Right lobe of liver (tissue), 6 donors: ENCODE results near the gene FBN3. TPM values are rescaled to one million over a fixed set of nuclear protein-coding genes. Genes with fewer than 3 reads are reported as not detected.

Source experiments
- ATAC-seq, 4 donors: fragments of 200-7000 bp; cut with Tn5 transposase; one replicate each; pipeline ENCODE4 v1.9.1; 2020; ENCODE audit warnings: mild to moderate bottlenecking in 4 of 4, moderate library complexity in 4 of 4
- DNase-seq, 3 donors: peaks; one replicate each; pipeline ENCODE4 v3.0.0-alpha.2; 2020
- H3K27ac ChIP-seq, 3 donors: fragments of 200-600 bp; one replicate each; pipeline ENCODE4 v1.8.0; 2022
- H3K27me3 ChIP-seq, 2 donors: fragments of 200-600 bp; one replicate each; pipeline ENCODE4 v1.8.0; 2022
- H3K36me3 ChIP-seq, 4 donors: fragments of 200-600 bp; sonication (generic) in 1 of 4; one replicate each; pipeline versions ENCODE4 v1.5.1 to v1.8.0; 2017 to 2022; ENCODE audit warnings: control low read depth in 1 of 4
- H3K4me1 ChIP-seq, 4 donors: fragments of 200-600 bp; sonication (generic) in 1 of 4; one replicate each; pipeline versions ENCODE4 v1.5.1 to v1.8.0; 2017 to 2022; ENCODE audit warnings: control low read depth in 1 of 4
- H3K4me3 ChIP-seq, 3 donors: fragments of 200-600 bp; one replicate each; pipeline ENCODE4 v1.8.0; 2022
- H3K9me3 ChIP-seq, 4 donors: fragments of 200-600 bp; sonication (generic) in 1 of 4; one replicate each; pipeline versions ENCODE4 v1.5.1 to v1.8.0; 2017 to 2022; ENCODE audit warnings: control low read depth in 1 of 4
- POLR2A ChIP-seq: fragments of 450-650 bp; IDR thresholded peaks from one replicate; pipeline ENCODE4 v1.6.1; 2017; ENCODE audit warnings: antibody characterized with exemption, mild to moderate bottlenecking
- WGBS: methylation state at CpG from one replicate; pipeline ENCODE4 v1.1.6; 2018; ENCODE audit warnings: low coverage, low lambda C conversion rate; ENCODE audit not compliant: insufficient coverage; ENCODE audit errors: missing lambda C conversion rate; 5-methylcytosine and 5-hydroxymethylcytosine counted together
- intact Hi-C, 2 donors: fragments of 100-400 bp; cut with DNase I; formaldehyde crosslinking; loops; one replicate each; pipeline versions ENCODE4 v1.11.2 to v1.14.1; 2022
- total RNA-seq, 6 experiments: library from RNA; depleted of rRNA in 2 of 6; stranded (reverse); fragments of >200 nt in 2 of 6; fragmentation: NEBNext Ultra II Directional in 3 of 6; extraction: Animal tissue kit (Norgen Biotek cat#: 25700) in 3 of 6; gene quantifications; one replicate each; pipeline versions ENCODE4 v1.1.0 to v1.2.4, GENCODE V29; 2016 to 2023
- TF ChIP-seq, protein P1 (sequence below), 4 donors: fragments of 200-600 bp in 3 of 4; fragments of 450-650 bp in 1 of 4; IDR thresholded peaks; one replicate each; pipeline versions ENCODE4 v1.5.1 to v1.8.0; 2016 to 2022; ENCODE audit warnings: antibody characterized with exemption in 4 of 4, mild to moderate bottlenecking in 2 of 4
- donor health status: DM: no; HTN: yes; CAD: no.
- donor health status: DM: no; HTN: no; CAD: no.
- donor health status: DM: no; HTN: no; CAD: no.
- donor health status: DM: no; HTN: yes; CAD: no.
- donor health status: DM: no; HTN: yes; CAD: no.

Gene FBN3
- total RNA-seq, 6 experiments from 2014 or later = 0.11 to 0.37 TPM; not detected in 4

DNA sequence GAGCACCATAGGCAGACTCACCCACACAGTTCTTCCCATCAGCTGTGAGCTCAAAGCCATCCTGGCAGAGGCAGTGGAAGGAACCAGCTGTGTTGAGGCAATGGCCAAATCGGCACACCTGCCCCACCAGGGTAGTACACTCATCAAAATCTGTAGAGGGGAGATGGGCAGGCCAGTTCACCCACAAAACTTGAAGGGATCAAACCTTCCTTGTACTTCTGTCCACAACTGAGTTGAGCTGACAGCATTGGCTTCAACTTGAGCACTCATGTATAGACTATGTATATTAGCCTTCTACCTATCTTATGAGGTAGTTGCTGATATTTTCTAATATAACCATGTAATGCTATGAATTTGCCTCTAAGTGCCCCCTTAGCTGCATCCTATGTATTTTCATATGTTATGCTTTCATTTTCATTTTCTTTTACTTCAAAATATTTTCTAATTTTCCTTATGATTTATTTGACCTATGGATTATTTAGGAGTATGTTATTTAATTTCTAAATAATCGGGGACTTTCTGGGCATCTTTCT, 54.0 kb downstream of the FBN3 start:
- no peaks in the 10 kb centered on the region for H3K4me1 ChIP-seq
- H3K9me3 ChIP-seq = peaks cover 0 to 14% (median 6%) of the 10 kb centered on the region in 4 donors
- intact Hi-C loops = loop anchor here in 1 of 2 donors (2.0 kb wide), 1 partner anchor 39 kb away; no protein-coding TSS in a partner anchor
- no peaks in the 10 kb centered on the region for H3K27me3 ChIP-seq
- H3K36me3 ChIP-seq = no peaks in the 10 kb centered on the region
- no peak overlapping the region for H3K4me3 ChIP-seq
- DNase-seq (no peak), ATAC-seq (no peak)
- WGBS = 62% methylated on average over 2 of the region's 2 CpGs
- no peak overlapping the region for H3K27ac ChIP-seq
- no peak for TF ChIP-seq POLR2A
- TF ChIP-seq, protein P1, sequence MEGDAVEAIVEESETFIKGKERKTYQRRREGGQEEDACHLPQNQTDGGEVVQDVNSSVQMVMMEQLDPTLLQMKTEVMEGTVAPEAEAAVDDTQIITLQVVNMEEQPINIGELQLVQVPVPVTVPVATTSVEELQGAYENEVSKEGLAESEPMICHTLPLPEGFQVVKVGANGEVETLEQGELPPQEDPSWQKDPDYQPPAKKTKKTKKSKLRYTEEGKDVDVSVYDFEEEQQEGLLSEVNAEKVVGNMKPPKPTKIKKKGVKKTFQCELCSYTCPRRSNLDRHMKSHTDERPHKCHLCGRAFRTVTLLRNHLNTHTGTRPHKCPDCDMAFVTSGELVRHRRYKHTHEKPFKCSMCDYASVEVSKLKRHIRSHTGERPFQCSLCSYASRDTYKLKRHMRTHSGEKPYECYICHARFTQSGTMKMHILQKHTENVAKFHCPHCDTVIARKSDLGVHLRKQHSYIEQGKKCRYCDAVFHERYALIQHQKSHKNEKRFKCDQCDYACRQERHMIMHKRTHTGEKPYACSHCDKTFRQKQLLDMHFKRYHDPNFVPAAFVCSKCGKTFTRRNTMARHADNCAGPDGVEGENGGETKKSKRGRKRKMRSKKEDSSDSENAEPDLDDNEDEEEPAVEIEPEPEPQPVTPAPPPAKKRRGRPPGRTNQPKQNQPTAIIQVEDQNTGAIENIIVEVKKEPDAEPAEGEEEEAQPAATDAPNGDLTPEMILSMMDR (IDR thresholded peaks at IDR 0.05) = no peak

DNA sequence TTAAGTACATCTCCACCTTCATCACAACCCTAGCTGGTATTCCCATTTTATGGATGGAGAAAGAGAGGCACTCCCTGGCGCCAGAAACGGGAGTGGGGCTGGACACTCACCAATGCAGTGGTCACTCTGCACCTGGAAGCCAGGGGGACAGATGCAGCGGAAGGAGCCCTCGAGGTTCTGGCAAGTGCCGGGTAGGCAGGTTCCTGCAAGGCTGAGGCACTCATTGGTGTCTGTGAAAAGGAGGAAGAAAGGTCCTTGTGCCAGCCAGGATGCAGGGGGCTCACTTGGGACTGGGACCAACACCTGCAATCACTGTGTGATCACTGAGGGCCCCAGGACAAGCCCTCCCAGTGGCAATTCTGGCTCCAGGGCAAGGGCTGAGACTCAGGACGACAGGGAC, 55.1 kb downstream of the FBN3 start:
- DNase-seq (no peak), ATAC-seq (no peak)
- no peak overlapping the region for H3K4me3 ChIP-seq
- no peaks in the 10 kb centered on the region for H3K27me3 ChIP-seq
- H3K27ac ChIP-seq = no peak overlapping the region
- no peaks in the 10 kb centered on the region for H3K36me3 ChIP-seq
- TF ChIP-seq, protein P1 (IDR thresholded peaks at IDR 0.05) = no peak
- TF ChIP-seq POLR2A = no peak
- intact Hi-C loops = loop anchor here in 1 of 2 donors (2.0 kb wide), 1 partner anchor 40 kb away; no protein-coding TSS in a partner anchor
- peaks cover 0 to 14% (median 6%) of the 10 kb centered on the region in 4 donors for H3K9me3 ChIP-seq
- WGBS = 83% methylated on average over 1 of the region's 6 CpGs
- H3K4me1 ChIP-seq = no peaks in the 10 kb centered on the region

DNA sequence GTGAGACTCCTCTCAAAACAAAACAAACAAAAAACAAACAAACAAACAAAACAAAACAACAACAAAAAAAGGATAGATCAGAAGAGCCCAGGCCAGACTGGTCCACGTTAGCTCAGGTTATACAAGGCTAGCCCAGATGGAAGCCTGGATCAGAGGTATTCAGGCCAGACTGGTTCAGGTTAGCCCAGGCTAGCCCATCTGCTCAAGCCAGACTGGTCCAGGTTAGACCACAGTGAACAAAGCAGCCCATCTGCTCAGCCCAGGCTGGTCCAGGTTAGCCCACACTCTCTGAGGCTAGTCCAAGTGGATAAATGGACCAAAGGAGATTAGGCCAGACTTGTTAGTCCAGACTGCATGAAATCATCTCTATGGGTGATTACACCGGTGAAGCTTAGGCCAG, 55.7 kb downstream of the FBN3 start:
- TF ChIP-seq, protein P1 (IDR thresholded peaks at IDR 0.05) = no peak
- no peak for TF ChIP-seq POLR2A
- H3K4me1 ChIP-seq = no peaks in the 10 kb centered on the region
- intact Hi-C loops = loop anchor here in 1 of 2 donors (2.0 kb wide), 1 partner anchor 41 kb away; no protein-coding TSS in a partner anchor
- H3K9me3 ChIP-seq = peaks cover 0 to 14% (median 6%) of the 10 kb centered on the region in 4 donors
- ATAC-seq (no peak), DNase-seq (no peak)
- H3K4me3 ChIP-seq = no peak overlapping the region
- 91% methylated on average over 2 of the region's 2 CpGs for whole genome bisulfite sequencing
- H3K27ac ChIP-seq = no peak overlapping the region
- H3K36me3 ChIP-seq = no peaks in the 10 kb centered on the region
- no peaks in the 10 kb centered on the region for H3K27me3 ChIP-seq

DNA sequence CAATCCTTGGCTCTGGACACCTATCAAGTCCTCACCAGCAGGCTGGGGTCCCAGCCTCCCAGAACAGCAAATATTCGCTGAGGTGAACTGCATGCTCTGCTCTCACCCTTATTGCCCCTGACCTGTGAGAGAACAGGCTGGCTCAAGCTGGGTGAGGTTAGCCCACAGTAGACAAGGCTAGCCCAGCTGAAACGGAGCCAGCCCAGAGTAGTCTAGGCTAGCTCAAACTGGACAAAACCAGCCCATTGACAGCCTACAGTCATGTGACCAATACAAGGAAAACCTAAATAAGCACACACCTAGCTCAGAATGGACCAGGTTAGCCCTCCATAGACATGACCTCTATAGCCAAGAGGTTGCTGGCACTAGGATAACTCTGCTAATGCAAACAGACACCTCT, 58.4 kb downstream of the FBN3 start:
- no CpG with 5 or more reads among the region's 2 CpGs for WGBS
- ATAC-seq = no peak
- no peak for DNase-seq
- intact Hi-C loops = no loop called here
- TF ChIP-seq, protein P1 (IDR thresholded peaks at IDR 0.05) = no peak
- TF ChIP-seq POLR2A = no peak
- no peaks in the 10 kb centered on the region for H3K27me3 ChIP-seq
- H3K4me1 ChIP-seq = no peaks in the 10 kb centered on the region
- no peak overlapping the region for H3K4me3 ChIP-seq
- H3K27ac ChIP-seq = no peak overlapping the region
- H3K36me3 ChIP-seq = no peaks in the 10 kb centered on the region
- peaks cover 0 to 11% (median 6%) of the 10 kb centered on the region in 4 donors for H3K9me3 ChIP-seq
